MM.1S (cell line): ENCODE measurements around the gene ADCY4.

ENCODE experiments used
- EZH2phosphoT487 ChIP-seq: fragments of 300-600 bp; sonication (generic); IDR thresholded peaks from 2 replicates; pipeline ENCODE4 v1.6.1; 2018; ENCODE audit warnings: antibody characterized with exemption, low read length
- TF ChIP-seq, protein P1 (sequence below): fragments of 300-600 bp; sonication (generic); IDR thresholded peaks from 2 replicates; pipeline ENCODE4 v1.5.1; 2016; ENCODE audit warnings: antibody characterized with exemption, low read length, mixed read lengths

DNA sequence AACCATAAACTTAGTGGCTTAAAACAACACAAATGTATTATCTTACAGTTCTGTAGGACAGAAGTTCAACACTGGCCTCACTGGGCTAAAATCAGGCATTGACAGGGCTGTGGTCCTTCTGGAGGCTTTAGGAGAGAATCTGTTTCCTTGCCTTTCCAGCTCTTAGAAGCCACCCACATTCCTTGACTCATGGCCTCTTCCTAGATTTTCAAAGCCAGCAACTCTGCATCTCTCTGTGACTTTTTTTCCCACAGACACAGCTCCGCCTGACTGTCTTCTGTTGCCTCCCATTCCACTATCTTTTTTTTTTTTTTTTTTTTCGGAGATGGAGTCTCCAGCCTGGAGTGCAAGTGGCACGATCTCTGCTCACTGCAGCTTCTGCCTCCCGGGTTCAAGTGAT is 21.3 kb upstream of the ADCY4 start:
- TF ChIP-seq, protein P1, sequence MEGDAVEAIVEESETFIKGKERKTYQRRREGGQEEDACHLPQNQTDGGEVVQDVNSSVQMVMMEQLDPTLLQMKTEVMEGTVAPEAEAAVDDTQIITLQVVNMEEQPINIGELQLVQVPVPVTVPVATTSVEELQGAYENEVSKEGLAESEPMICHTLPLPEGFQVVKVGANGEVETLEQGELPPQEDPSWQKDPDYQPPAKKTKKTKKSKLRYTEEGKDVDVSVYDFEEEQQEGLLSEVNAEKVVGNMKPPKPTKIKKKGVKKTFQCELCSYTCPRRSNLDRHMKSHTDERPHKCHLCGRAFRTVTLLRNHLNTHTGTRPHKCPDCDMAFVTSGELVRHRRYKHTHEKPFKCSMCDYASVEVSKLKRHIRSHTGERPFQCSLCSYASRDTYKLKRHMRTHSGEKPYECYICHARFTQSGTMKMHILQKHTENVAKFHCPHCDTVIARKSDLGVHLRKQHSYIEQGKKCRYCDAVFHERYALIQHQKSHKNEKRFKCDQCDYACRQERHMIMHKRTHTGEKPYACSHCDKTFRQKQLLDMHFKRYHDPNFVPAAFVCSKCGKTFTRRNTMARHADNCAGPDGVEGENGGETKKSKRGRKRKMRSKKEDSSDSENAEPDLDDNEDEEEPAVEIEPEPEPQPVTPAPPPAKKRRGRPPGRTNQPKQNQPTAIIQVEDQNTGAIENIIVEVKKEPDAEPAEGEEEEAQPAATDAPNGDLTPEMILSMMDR: no peak
- no peak for TF ChIP-seq EZH2phosphoT487
